ENCODE results near the gene SGMS1.
"Not testable (repeated sequence)": the region's sequence is repeated elsewhere in the genome, so short reads cannot be mapped to it uniquely, and the experiment has no call there.

Gene SGMS1

GRCh38 chr10:50556237-50557120 is 67.3 kb downstream of the SGMS1 start:
- DNase-seq (ENCODE audit: low read depth) = no peak

DNA sequence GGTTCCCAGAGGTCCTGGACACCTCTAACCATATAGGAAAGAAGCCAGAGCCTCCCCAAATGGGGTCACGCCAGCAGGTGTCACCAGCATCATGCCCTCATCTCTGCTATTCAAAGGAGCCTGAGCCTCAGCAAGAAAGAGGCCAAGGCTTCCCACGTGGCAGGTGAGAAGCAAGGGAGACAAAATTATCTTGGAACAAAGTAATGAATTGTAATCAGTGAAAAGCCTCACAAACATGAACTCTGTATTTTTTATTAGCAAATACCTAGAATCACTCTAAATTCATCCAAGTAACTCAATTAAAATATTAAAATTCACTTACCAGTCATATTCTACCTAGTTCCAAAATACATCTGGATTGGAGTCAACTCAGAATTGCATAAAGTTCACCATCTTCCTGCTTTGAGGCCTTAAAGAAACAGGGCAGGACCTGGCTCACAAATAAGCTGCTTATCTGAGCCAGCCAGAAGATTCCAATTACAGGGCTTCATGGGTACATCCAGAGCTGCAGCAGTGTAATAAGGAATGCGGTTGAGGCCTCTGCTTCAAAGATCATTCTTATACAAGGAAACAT is 68.7 kb downstream of the SGMS1 start:
- DNase-seq (ENCODE audit: low read depth) = no peak

GRCh38 chr10:50554376-50554994 is 69.3 kb downstream of the SGMS1 start:
- no peak for DNase-seq (ENCODE audit: low read depth)

DNA sequence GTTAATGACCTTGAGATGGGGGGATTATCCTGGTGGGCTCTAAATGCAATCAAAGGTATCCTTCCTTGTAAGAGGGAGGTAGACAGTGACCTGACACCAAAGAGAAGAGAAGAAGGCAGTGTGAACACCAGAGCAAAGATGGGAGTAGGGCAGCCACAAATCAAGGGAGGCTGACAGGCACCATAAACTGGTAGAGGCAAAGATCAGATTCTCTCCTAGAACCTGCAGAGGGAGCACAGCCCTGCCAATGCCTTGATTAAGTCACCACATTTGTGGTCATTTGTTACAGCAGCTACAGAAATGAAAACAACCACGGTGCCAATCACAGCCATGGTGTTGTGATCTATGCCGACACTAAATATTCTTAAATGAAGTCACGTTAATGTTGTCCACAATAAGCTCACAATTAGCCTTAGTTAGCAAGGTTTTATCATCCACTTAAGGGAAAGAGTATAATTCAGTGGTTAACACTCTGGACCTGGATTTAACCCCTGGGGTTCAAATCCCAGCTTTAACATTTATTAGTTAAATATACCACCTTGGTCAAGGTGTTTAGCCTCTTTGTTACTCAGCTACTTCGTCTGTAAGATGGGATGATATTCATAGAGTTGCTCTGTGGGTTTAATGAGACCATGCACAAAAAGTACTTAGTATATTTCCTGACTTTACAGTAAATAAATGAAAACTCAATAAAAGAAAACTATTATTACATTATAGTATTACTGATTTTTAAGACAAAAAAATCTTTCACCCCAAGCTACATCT is 70.8 kb downstream of the SGMS1 start:
- DNase-seq (ENCODE audit: low read depth) = peak; percentile 6

DNA sequence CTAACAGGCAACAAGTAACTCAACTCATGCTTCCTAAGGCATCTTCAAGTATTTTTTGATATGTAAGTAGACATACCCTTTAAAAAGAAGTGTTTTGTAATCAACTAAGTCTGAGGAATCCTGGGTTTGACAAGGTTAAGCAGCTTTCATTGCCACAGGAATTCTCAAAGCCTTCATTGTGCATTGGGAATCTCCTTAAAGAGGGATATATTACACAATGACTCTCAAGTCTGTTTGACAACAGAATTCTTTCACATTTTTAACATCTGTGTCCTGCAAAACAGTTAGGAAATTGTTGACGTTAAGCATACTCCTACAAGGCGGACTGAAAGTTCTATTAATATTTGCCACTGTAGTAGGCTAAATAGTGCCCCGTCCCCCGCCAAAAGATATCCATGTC is 71.4 kb downstream of the SGMS1 start:
- no peak for DNase-seq (ENCODE audit: low read depth)

- DNase-seq (ENCODE audit: low read depth) = no peak
Observed at GRCh38 chr10:50551894-50552293, 71.9 kb downstream of the SGMS1 start.

GRCh38 chr10:50550291-50550839 is 73.4 kb downstream of the SGMS1 start:
- DNase-seq (ENCODE audit: low read depth) = no peak

- DNase-seq (ENCODE audit: low read depth) = not testable (repeated sequence)
Observed at GRCh38 chr10:50549186-50549585, 74.6 kb downstream of the SGMS1 start.

DNA sequence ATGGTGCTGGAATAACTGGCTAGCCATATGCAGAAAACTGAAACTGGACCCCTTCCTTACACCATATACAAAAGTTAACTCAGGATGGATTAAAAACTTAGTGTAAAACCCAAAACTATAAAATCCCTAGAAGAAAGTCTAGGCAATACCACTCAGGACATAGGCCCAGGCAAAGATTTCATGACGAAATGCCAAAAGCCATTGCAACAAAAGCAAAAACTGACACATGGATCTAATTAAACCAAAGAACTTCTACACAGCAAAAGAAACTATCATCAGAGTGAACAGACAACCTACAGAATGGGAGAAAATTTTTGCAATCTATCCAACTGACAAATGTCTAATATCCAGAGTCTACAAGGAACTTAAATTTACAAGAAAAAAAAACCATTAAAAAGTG is 75.3 kb downstream of the SGMS1 start:
- not testable (repeated sequence) for DNase-seq (ENCODE audit: low read depth)

GRCh38 chr10:50546287-50546686 is 77.5 kb downstream of the SGMS1 start:
- not testable (repeated sequence) for DNase-seq (ENCODE audit: low read depth)

DNA sequence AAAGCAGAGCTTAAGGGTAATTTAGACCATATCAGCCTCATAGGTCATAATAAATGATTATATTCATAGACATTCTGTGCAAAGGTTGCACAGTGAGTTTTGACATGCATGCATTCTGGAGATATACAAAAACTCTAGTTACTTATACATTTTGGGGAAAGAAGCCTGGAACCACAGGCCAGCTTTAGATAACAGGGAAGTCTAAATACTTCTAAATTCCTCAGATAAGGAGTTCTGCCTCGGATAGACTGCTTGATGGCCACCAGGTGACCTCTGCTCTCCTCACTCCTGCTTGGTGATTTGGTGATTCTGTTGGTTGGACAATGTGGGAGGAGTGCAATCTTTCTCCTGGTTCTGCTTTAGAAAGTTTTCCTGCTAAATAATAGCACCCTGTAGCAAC is 77.9 kb downstream of the SGMS1 start:
- DNase-seq (ENCODE audit: low read depth) = no peak

DNA sequence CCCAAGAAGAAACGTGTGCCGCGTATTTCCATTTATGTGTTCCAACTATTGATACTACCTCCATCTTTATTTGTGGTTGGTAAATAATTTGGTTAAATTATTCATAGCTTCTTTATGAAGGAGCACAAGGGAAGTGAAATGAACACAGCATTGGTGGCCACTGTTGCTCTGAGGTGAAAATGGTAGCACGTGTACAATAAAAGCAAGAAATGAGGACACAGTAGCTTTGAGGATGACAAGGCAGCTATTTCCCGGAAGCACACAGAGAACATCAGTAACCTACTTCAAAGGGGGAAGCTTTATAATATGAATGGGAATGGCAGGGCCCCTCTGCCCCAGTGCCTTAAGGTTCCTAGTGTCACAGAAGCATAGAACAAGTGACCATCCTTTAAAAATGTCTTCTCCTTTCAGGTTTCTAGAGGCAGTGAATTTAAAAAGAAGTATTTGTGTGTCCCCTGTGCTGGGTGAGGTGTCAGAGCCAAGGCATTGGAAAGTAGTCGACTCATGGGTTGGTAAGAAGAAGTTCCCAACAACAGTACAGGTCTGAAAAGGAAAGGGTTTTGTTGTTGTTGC is 78.8 kb downstream of the SGMS1 start:
- no peak for DNase-seq (ENCODE audit: low read depth)

- no peak for DNase-seq (ENCODE audit: low read depth)
Observed at GRCh38 chr10:50544095-50544856, 79.5 kb downstream of the SGMS1 start.

DNA sequence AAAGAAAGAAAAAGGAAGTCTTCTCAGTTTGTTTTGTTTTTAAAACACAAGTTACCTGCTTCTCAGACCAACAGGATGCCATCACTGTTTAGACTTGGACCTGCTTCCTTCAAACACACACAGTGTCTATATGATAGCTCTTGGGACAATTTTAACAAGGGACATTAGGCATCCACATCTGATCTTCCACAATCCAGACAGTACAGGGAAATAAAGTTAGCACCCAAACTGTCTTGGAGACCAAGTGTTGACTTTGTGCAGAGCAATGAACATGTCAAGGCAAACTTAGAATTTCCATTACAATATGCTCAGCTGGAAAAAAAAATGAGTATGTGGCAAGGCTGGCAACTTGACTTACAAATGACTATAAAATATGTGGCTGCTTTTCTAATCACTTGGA is 80.9 kb downstream of the SGMS1 start:
- DNase-seq (ENCODE audit: low read depth) = no peak

GRCh38 chr10:50541921-50542320 is 81.8 kb downstream of the SGMS1 start:
- DNase-seq (ENCODE audit: low read depth) = no peak

DNA sequence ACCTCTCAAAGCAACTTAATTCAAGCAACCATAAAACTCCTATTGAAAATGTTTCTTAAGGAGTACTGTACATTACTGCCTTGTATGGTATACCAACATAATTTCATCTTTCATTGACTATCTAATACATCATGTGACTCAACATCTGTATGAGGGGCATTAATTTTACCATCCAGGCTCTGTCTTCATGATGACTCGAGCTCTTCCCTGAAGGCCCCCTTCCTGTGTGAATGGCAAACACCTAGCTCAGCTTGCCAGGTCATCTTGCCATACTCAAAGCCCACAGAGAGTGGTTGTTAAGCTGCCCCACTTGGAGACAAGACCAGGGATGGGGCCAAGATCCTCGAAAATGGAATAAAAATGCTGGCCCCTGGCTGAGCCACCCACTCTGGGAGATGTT is 82.4 kb downstream of the SGMS1 start:
- no peak for DNase-seq (ENCODE audit: low read depth)

GRCh38 chr10:50540826-50541122 is 83.0 kb downstream of the SGMS1 start:
- DNase-seq (ENCODE audit: low read depth) = no peak

- DNase-seq (ENCODE audit: low read depth) = no peak
Observed at GRCh38 chr10:50540069-50540825, 83.5 kb downstream of the SGMS1 start.

GRCh38 chr10:50538555-50539398 is 85.0 kb downstream of the SGMS1 start:
- DNase-seq (ENCODE audit: low read depth) = no peak

Measured in stimulated activated CD8-positive, alpha-beta memory T cell treated with anti-CD3 and anti-CD28 coated beads, Interleukin-12 subunit alpha, Interleukin-12 subunit beta, amount 100 ng/mL, for 1 hour (primary cell).